Stomach smooth muscle (tissue), 2 donors: Measurements from ENCODE around the gene FAF2.

Experiments used
- H3K27ac ChIP-seq: one replicate; pipeline ENCODE4 v1.7.0; 2013; ENCODE audit warnings: mild to moderate bottlenecking, low read length, inconsistent platforms
- H3K27me3 ChIP-seq, 2 donors: one replicate each; pipeline ENCODE4 v1.7.0; 2013; ENCODE audit warnings: low read length in 2 of 2; ENCODE audit not compliant: insufficient read depth in 2 of 2, control insufficient read depth in 1 of 2
- H3K36me3 ChIP-seq, 2 donors: one replicate each; pipeline ENCODE4 v1.7.0; 2013; ENCODE audit warnings: low read length in 2 of 2; ENCODE audit not compliant: control insufficient read depth in 2 of 2, insufficient read depth in 2 of 2
- H3K4me1 ChIP-seq: one replicate; pipeline ENCODE4 v1.7.0; 2013; ENCODE audit warnings: low read length; ENCODE audit not compliant: control insufficient read depth, insufficient read depth
- H3K4me3 ChIP-seq, 2 donors: one replicate each; pipeline ENCODE4 v1.7.0; 2013; ENCODE audit warnings: low read length in 2 of 2
- H3K9ac ChIP-seq, 2 donors: one replicate each; pipeline ENCODE4 v1.7.0; 2013; ENCODE audit warnings: low read length in 2 of 2, mild to moderate bottlenecking in 1 of 2
- H3K9me3 ChIP-seq, 2 donors: one replicate each; pipeline ENCODE4 v1.7.0; 2013; ENCODE audit warnings: low read length in 2 of 2; ENCODE audit not compliant: control insufficient read depth in 2 of 2
- donor health status: healthy.
- donor health status: Pancreatic carcinoma.

Gene FAF2

GRCh38 chr5:176420972-176421544, 27.1 kb upstream of the FAF2 start:
- Histone ChIP-seq H3K27me3 (no peaks in the 10 kb centered on the region), H3K4me1 (peaks cover 8% of the 10 kb centered on the region), H3K4me3 (no peak overlapping the region), H3K9me3 (no peaks in the 10 kb centered on the region), H3K27ac (no peak overlapping the region), H3K9ac (no peak overlapping the region), H3K36me3 (no peaks in the 10 kb centered on the region)

GRCh38 chr5:176424181-176424580, 24.0 kb upstream of the FAF2 start:
- H3K4me3 ChIP-seq: no peak overlapping the region
- H3K36me3 ChIP-seq: no peaks in the 10 kb centered on the region
- H3K4me1 ChIP-seq: no peaks in the 10 kb centered on the region
- H3K27ac ChIP-seq: no peak overlapping the region
- no peaks in the 10 kb centered on the region for H3K9me3 ChIP-seq
- H3K27me3 ChIP-seq: no peaks in the 10 kb centered on the region
- H3K9ac ChIP-seq: no peak overlapping the region

GRCh38 chr5:176425138-176425537, 23.0 kb upstream of the FAF2 start:
- Histone ChIP-seq H3K27ac (no peak overlapping the region), H3K4me3 (no peak overlapping the region), H3K36me3 (no peaks in the 10 kb centered on the region), H3K4me1 (no peaks in the 10 kb centered on the region), H3K9ac (no peak overlapping the region), H3K27me3 (no peaks in the 10 kb centered on the region), H3K9me3 (no peaks in the 10 kb centered on the region)

- Histone ChIP-seq H3K27me3 (no peaks in the 10 kb centered on the region), H3K9me3 (no peaks in the 10 kb centered on the region), H3K36me3 (no peaks in the 10 kb centered on the region), H3K4me3 (no peak overlapping the region), H3K27ac (no peak overlapping the region), H3K4me1 (no peaks in the 10 kb centered on the region), H3K9ac (no peak overlapping the region)
Measured at GRCh38 chr5:176425791-176426190, 22.4 kb upstream of the FAF2 start.

GRCh38 chr5:176426876-176427275, 21.3 kb upstream of the FAF2 start:
- Histone ChIP-seq H3K4me1 (no peaks in the 10 kb centered on the region), H3K9ac (no peak overlapping the region), H3K27ac (no peak overlapping the region), H3K9me3 (no peaks in the 10 kb centered on the region), H3K4me3 (no peak overlapping the region), H3K27me3 (no peaks in the 10 kb centered on the region), H3K36me3 (no peaks in the 10 kb centered on the region)

GRCh38 chr5:176427971-176428370, 20.2 kb upstream of the FAF2 start:
- H3K9ac ChIP-seq: no peak overlapping the region

GRCh38 chr5:176429972-176430371, 18.2 kb upstream of the FAF2 start:
- Histone ChIP-seq H3K4me3 (no peak overlapping the region), H3K9ac (no peak overlapping the region), H3K27me3 (no peaks in the 10 kb centered on the region), H3K27ac (no peak overlapping the region), H3K36me3 (no peaks in the 10 kb centered on the region), H3K9me3 (no peaks in the 10 kb centered on the region), H3K4me1 (no peaks in the 10 kb centered on the region)

More at GRCh38 chr5:176427971-176428370, 20.2 kb upstream of the FAF2 start:
- Histone ChIP-seq H3K4me1 (no peaks in the 10 kb centered on the region), H3K4me3 (no peak overlapping the region), H3K9me3 (no peaks in the 10 kb centered on the region), H3K36me3 (no peaks in the 10 kb centered on the region), H3K27me3 (no peaks in the 10 kb centered on the region), H3K27ac (no peak overlapping the region)

GRCh38 chr5:176432707-176433106, 15.5 kb upstream of the FAF2 start:
- no peaks in the 10 kb centered on the region for H3K27me3 ChIP-seq
- H3K4me3 ChIP-seq: no peak overlapping the region
- no peak overlapping the region for H3K27ac ChIP-seq
- H3K4me1 ChIP-seq: no peaks in the 10 kb centered on the region
- no peak overlapping the region for H3K9ac ChIP-seq
- H3K36me3 ChIP-seq: no peaks in the 10 kb centered on the region
- no peaks in the 10 kb centered on the region for H3K9me3 ChIP-seq

GRCh38 chr5:176436656-176437055, 11.5 kb upstream of the FAF2 start:
- Histone ChIP-seq H3K4me3 (no peak overlapping the region), H3K36me3 (no peaks in the 10 kb centered on the region), H3K27me3 (peaks cover 0 to 5% of the 10 kb centered on the region in 2 donors), H3K9ac (no peak overlapping the region), H3K27ac (no peak overlapping the region), H3K9me3 (no peaks in the 10 kb centered on the region), H3K4me1 (no peaks in the 10 kb centered on the region)

- no peaks in the 10 kb centered on the region for H3K9me3 ChIP-seq
- no peak overlapping the region for H3K9ac ChIP-seq
- H3K27me3 ChIP-seq: peaks cover 0 to 7% of the 10 kb centered on the region in 2 donors
- no peak overlapping the region for H3K27ac ChIP-seq
- no peaks in the 10 kb centered on the region for H3K4me1 ChIP-seq
- H3K4me3 ChIP-seq: no peak overlapping the region
- H3K36me3 ChIP-seq: no peaks in the 10 kb centered on the region
Measured at GRCh38 chr5:176438959-176439757, 9.0 kb upstream of the FAF2 start.
